ENCODE data around the gene F11R.
"Not testable (repeated sequence)": the region's sequence is repeated elsewhere in the genome, so short reads cannot be mapped to it uniquely, and the experiment has no call there.

Gene F11R

GRCh38 chr1:161009602-161010211, 11.2 kb downstream of the F11R start:
- DNase-seq = no peak

- no peak for DNase-seq
These were observed 12.0 kb downstream of the F11R start for GRCh38 chr1:161008869-161009510.

GRCh38 chr1:161007369-161007768, 13.6 kb downstream of the F11R start:
- DNase-seq = no peak

- no peak for DNase-seq
These were observed 14.4 kb downstream of the F11R start for GRCh38 chr1:161006563-161006962.

GRCh38 chr1:161001525-161001924, 19.4 kb downstream of the F11R start:
- no peak for DNase-seq

GRCh38 chr1:161000736-161001480, 20.0 kb downstream of the F11R start:
- DNase-seq = no peak

- no peak for DNase-seq
These were observed 21.6 kb downstream of the F11R start for GRCh38 chr1:160999376-160999775.

- no peak for DNase-seq
These were observed 23.5 kb downstream of the F11R start for GRCh38 chr1:160997323-160998038.

- no peak for DNase-seq
These were observed 24.8 kb downstream of the F11R start for GRCh38 chr1:160996178-160996577.

GRCh38 chr1:160993544-160994193, 27.3 kb downstream of the F11R start:
- DNase-seq = no peak

GRCh38 chr1:160992036-160992435, 28.9 kb downstream of the F11R start:
- not testable (repeated sequence) for DNase-seq

GRCh38 chr1:160987359-160988050, 33.4 kb downstream of the F11R start:
- no peak for DNase-seq

- no peak for DNase-seq
These were observed 35.2 kb downstream of the F11R start for GRCh38 chr1:160985723-160986122.

GRCh38 chr1:160981584-160982411, 39.2 kb downstream of the F11R start:
- DNase-seq = no peak

GRCh38 chr1:160979286-160979685, 41.7 kb downstream of the F11R start:
- DNase-seq = no peak

- no peak for DNase-seq
These were observed 42.4 kb downstream of the F11R start for GRCh38 chr1:160978510-160978927.

- no peak for DNase-seq
These were observed 45.9 kb downstream of the F11R start for GRCh38 chr1:160975026-160975425.

GRCh38 chr1:160973491-160973890, 47.5 kb downstream of the F11R start:
- no peak for DNase-seq

GRCh38 chr1:160972939-160973338, 48.0 kb downstream of the F11R start:
- no peak for DNase-seq

GRCh38 chr1:160971618-160972056, 49.3 kb downstream of the F11R start:
- DNase-seq = peak; percentile 21 to 28

- DNase-seq = no peak
These were observed 57.4 kb downstream of the F11R start for GRCh38 chr1:160963521-160963920.
